Left ventricle myocardium inferior (tissue), 1 donor: ENCODE measurements around the gene EPB41L2. TPM values are rescaled to one million over a fixed set of nuclear protein-coding genes. Genes with fewer than 3 reads are reported as not detected.
A peak's percentile ranks its signal among the peaks of the same experiment; 100 is the strongest.

Experiments
- DNase-seq: peaks from one replicate; pipeline ENCODE4 v3.0.0-alpha.2; 2020
- H3K27ac ChIP-seq: fragments of 200-600 bp; replicated peaks from 2 replicates; pipeline ENCODE4 v1.8.0; 2021
- H3K27me3 ChIP-seq: fragments of 200-600 bp; 2 replicates; pipeline ENCODE4 v1.8.0; 2021; ENCODE audit warnings: low read depth
- H3K36me3 ChIP-seq: fragments of 200-600 bp; 2 replicates; pipeline ENCODE4 v1.8.0; 2021
- H3K4me1 ChIP-seq: fragments of 200-600 bp; 2 replicates; pipeline ENCODE4 v1.8.0; 2021
- H3K4me3 ChIP-seq: fragments of 200-600 bp; 2 replicates; pipeline ENCODE4 v1.8.0; 2021; ENCODE audit warnings: mild to moderate bottlenecking, moderate library complexity
- H3K9me3 ChIP-seq: fragments of 200-600 bp; replicated peaks from 2 replicates; pipeline ENCODE4 v1.8.0; 2021
- CTCF ChIP-seq: fragments of 200-600 bp; IDR thresholded peaks from 2 replicates; pipeline ENCODE4 v1.8.0; 2021; ENCODE audit warnings: antibody characterized with exemption, mild to moderate bottlenecking, borderline replicate concordance
- intact Hi-C: fragments of 100-400 bp; cut with micrococcal nuclease; formaldehyde crosslinking; loops from one replicate; pipeline ENCODE4 v1.11.0; 2022
- total RNA-seq: library from RNA; stranded (reverse); fragmentation: NEBNext Ultra II Directional; extraction: Animal tissue kit (Norgen Biotek cat#: 25700); gene quantifications from one replicate; pipeline ENCODE4 v1.2.1, GENCODE V29; 2021
- donor health status: DM: no; HTN: yes; CAD: no; lungs with severe emphysema.

EPB41L2 gene
- total RNA-seq, 1 donor from 2014 or later = 70.8 TPM

GRCh38 chr6:130885392-130886192, 177.5 kb downstream of the EPB41L2 start:
- DNase-seq = no peak

DNA sequence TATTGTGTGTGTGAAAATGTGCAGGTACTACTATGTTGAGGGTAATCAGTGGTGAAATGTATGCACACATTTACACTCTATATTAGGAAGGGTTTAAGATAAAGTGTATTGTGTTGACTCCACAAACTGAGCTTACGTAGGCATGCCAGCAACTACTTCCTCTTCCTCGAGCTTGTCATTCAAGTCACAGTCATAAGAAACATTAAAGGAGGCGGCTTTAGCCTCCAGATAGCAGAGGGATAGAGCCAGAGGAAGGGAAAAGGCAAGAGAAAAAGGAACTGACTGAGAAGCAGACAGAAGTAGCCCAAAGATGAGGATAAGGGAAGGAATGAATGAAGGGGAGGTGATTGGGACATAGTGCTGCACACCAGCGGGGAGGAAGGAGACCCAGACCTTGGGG, 180.7 kb downstream of the EPB41L2 start:
- Histone ChIP-seq H3K4me1 (no peaks in the 10 kb centered on the region), H3K9me3 (no peaks in the 10 kb centered on the region), H3K27ac (no peak overlapping the region), H3K36me3 (peaks cover 34% of the 10 kb centered on the region), H3K4me3 (no peak overlapping the region), H3K27me3 (no peaks in the 10 kb centered on the region)
- intact Hi-C loops = loop anchor here (10.0 kb wide), 1 partner anchor 652 kb away; no protein-coding TSS in a partner anchor
- TF ChIP-seq CTCF = no peak
- no peak for DNase-seq

More at GRCh38 chr6:130885392-130886192, 177.5 kb downstream of the EPB41L2 start:
- H3K27ac ChIP-seq = no peak overlapping the region
- H3K4me3 ChIP-seq = no peak overlapping the region
- no peaks in the 10 kb centered on the region for H3K27me3 ChIP-seq
- H3K36me3 ChIP-seq = peaks cover 46% of the 10 kb centered on the region
- TF ChIP-seq CTCF = peak; percentile 94
- no peaks in the 10 kb centered on the region for H3K9me3 ChIP-seq
- H3K4me1 ChIP-seq = no peaks in the 10 kb centered on the region
- intact Hi-C loops = loop anchor here (5.0 to 10.0 kb wide), 2 partner anchors 232 to 649 kb away; no protein-coding TSS in a partner anchor

- no peak overlapping the region for H3K4me3 ChIP-seq
- intact Hi-C loops = loop anchor here (10.0 kb wide), 1 partner anchor 655 kb away; no protein-coding TSS in a partner anchor
- TF ChIP-seq CTCF = no peak
- no peak for DNase-seq
- H3K36me3 ChIP-seq = peaks cover 46% of the 10 kb centered on the region
- no peaks in the 10 kb centered on the region for H3K4me1 ChIP-seq
- no peaks in the 10 kb centered on the region for H3K27me3 ChIP-seq
- H3K27ac ChIP-seq = no peak overlapping the region
- no peaks in the 10 kb centered on the region for H3K9me3 ChIP-seq
Measured at GRCh38 chr6:130879826-130880225, 183.2 kb downstream of the EPB41L2 start.

DNA sequence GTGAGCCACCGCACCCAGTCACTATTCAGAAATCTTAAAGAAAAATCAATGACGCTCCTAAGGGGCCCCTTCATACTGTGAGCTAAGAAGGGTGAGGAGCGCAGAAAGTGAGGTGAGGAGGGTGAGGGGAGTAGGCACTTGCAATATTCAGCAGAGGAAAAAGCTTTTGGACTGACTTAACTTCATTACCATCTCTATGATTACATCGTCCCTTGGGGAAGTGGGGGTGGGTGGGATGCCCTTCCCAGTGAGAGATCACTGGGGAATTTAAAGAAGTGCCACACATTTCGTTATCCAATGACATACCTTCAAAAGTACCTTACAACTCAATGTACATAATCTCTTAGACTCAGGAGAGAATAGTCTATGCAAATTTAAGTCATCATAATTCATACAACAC, 189.3 kb downstream of the EPB41L2 start:
- Histone ChIP-seq H3K4me1 (no peaks in the 10 kb centered on the region), H3K27me3 (no peaks in the 10 kb centered on the region), H3K9me3 (no peaks in the 10 kb centered on the region), H3K4me3 (no peak overlapping the region), H3K36me3 (peaks cover 25% of the 10 kb centered on the region), H3K27ac (no peak overlapping the region)
- intact Hi-C loops = loop anchor here (5.0 kb wide), 1 partner anchor 551 kb away; no protein-coding TSS in a partner anchor
- TF ChIP-seq CTCF = no peak
- DNase-seq = no peak

GRCh38 chr6:130872250-130873095, 190.6 kb downstream of the EPB41L2 start:
- H3K36me3 ChIP-seq = peaks cover 25% of the 10 kb centered on the region
- peak; percentile 64 for DNase-seq
- peak; percentile 91 for TF ChIP-seq CTCF
- intact Hi-C loops = loop anchor here (5.0 kb wide), 1 partner anchor 550 kb away; no protein-coding TSS in a partner anchor
- H3K4me3 ChIP-seq = no peak overlapping the region
- no peak overlapping the region for H3K27ac ChIP-seq
- H3K9me3 ChIP-seq = no peaks in the 10 kb centered on the region
- H3K4me1 ChIP-seq = no peaks in the 10 kb centered on the region
- no peaks in the 10 kb centered on the region for H3K27me3 ChIP-seq
